HEK293 (cell line): ENCODE results near the gene TBC1D16.

ENCODE experiments used
- CTCF ChIP-seq: fragments of 450-650 bp; formaldehyde crosslinking; IDR thresholded peaks from 2 replicates; pipeline ENCODE4 v1.5.1; 2016; ENCODE audit warnings: missing biosample characterization, missing genetic modification characterization
- PBX3 ChIP-seq: sonication (generic); formaldehyde crosslinking; IDR thresholded peaks from 2 replicates; pipeline ENCODE4 v1.8.1; 2022; ENCODE audit warnings: mild to moderate bottlenecking, moderate library complexity, missing genetic modification reagents
- TCF7L2 ChIP-seq: IDR thresholded peaks from 2 replicates; pipeline ENCODE4 v1.6.1; 2011; ENCODE audit warnings: low read depth, mild to moderate bottlenecking, inconsistent platforms, low read length, moderate library complexity, borderline replicate concordance
- ZBTB1 ChIP-seq: fragments of 450-650 bp; formaldehyde crosslinking; IDR thresholded peaks from 2 replicates; pipeline ENCODE4 v1.5.1; 2016; ENCODE audit warnings: missing biosample characterization, missing genetic modification characterization
- ZBTB17 ChIP-seq: fragments of 450-650 bp; formaldehyde crosslinking; IDR thresholded peaks from 2 replicates; pipeline ENCODE4 v1.5.1; 2016; ENCODE audit warnings: missing biosample characterization, missing genetic modification characterization
- ZBTB44 ChIP-seq: fragments of 450-650 bp; IDR thresholded peaks from 2 replicates; pipeline ENCODE4 v1.5.1; 2018; ENCODE audit warnings: missing biosample characterization, mild to moderate bottlenecking, missing genetic modification characterization
- ZEB2 ChIP-seq: fragments of 450-650 bp; formaldehyde crosslinking; IDR thresholded peaks from 2 replicates; pipeline ENCODE4 v1.5.1; 2016; ENCODE audit warnings: missing biosample characterization, missing genetic modification characterization
- ZNF24 ChIP-seq: fragments of 450-650 bp; formaldehyde crosslinking; IDR thresholded peaks from 2 replicates; pipeline ENCODE4 v1.5.1; 2016; ENCODE audit warnings: missing biosample characterization, missing genetic modification characterization
- ZNF48 ChIP-seq: fragments of 450-650 bp; formaldehyde crosslinking; IDR thresholded peaks from 2 replicates; pipeline ENCODE4 v1.5.1; 2016; ENCODE audit warnings: missing biosample characterization, missing genetic modification characterization
- ZNF544 ChIP-seq: fragments of 450-650 bp; formaldehyde crosslinking; IDR thresholded peaks from 2 replicates; pipeline ENCODE4 v1.5.0; 2017; ENCODE audit warnings: missing biosample characterization, missing genetic modification characterization
- TF ChIP-seq, protein P1 (sequence below): fragments of 450-650 bp; formaldehyde crosslinking; IDR thresholded peaks from 2 replicates; pipeline ENCODE4 v1.5.1; 2016; ENCODE audit warnings: missing biosample characterization, missing genetic modification characterization

DNA sequence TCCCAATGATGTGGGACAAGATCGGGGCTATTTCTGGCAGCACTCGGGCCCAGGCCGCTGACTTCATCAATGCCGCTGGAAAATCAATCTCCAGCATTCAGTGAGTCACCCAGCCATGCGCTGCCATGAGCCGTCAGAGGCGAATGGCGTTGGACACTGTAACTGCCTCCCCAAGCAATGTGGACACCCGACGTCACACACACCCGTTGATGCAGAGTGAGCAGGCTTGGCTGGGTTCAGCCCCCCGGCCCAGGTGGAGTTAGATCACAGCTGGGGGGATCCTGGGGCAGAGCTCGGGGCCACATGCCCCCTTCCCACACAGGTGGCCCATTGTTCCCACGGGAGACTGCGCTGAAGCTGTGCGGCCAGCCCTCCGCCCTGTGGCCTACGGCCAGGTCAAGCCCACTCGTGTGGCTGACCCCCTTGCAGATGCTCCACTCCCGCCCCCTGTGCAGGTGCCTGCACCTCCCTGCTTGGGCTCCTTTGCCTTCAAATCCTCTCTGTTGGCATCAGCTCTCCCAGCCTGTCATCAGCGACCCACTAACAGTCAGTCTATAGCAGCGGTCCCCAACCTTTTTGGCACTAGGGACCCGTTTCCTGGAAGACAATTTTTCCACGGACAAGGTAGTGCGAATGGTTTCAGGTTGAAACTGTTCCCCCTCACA, 89.9 kb downstream of the TBC1D16 start:
- no peak for TF ChIP-seq CTCF (tag by site-specific recombination)
- no peak for TF ChIP-seq ZEB2 (tag by site-specific recombination)
- no peak for TF ChIP-seq ZBTB44 (tag by site-specific recombination)
- no peak for TF ChIP-seq ZBTB1
- TF ChIP-seq ZNF544 (tag by site-specific recombination) = no peak
- no peak for TF ChIP-seq PBX3 (CRISPR knock-in tag)
- TF ChIP-seq, protein P1, sequence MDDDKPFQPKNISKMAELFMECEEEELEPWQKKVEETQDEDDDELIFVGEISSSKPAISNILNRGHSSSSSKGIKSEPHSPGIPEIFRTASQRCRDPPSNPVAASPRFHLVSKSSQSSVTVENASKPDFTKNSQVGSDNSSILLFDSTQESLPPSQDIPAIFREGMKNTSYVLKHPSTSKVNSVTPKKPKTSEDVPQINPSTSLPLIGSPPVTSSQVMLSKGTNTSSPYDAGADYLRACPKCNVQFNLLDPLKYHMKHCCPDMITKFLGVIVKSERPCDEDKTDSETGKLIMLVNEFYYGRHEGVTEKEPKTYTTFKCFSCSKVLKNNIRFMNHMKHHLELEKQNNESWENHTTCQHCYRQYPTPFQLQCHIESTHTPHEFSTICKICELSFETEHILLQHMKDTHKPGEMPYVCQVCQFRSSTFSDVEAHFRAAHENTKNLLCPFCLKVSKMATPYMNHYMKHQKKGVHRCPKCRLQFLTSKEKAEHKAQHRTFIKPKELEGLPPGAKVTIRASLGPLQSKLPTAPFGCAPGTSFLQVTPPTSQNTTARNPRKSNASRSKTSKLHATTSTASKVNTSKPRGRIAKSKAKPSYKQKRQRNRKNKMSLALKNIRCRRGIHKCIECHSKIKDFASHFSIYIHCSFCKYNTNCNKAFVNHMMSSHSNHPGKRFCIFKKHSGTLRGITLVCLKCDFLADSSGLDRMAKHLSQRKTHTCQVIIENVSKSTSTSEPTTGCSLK (tag by site-specific recombination) = no peak
- TF ChIP-seq ZBTB17 = no peak
- TF ChIP-seq ZNF24 (tag by site-specific recombination) = no peak
- TF ChIP-seq TCF7L2 = no peak
- no peak for TF ChIP-seq ZNF48 (tag by site-specific recombination)
